SK-N-SH treated with all-trans-retinoic acid at 6 μM for 48 hours (cell line): Measurements from ENCODE around the gene GHSR.

Source experiments
- ATAC-seq: fragments of 200-7000 bp; cut with Tn5 transposase; 3 replicates; pipeline ENCODE4 v1.9.1; 2020; ENCODE audit warnings: mild to moderate bottlenecking, moderate library complexity
- ARNTL ChIP-seq: fragments of 450-650 bp; formaldehyde crosslinking; IDR thresholded peaks from 2 replicates; pipeline ENCODE4 v1.5.0; 2020; ENCODE audit warnings: low read depth, mild to moderate bottlenecking, moderate library complexity, borderline replicate concordance
- BACH2 ChIP-seq: fragments of 250-450 bp; sonication (Bioruptor Pico); IDR thresholded peaks from 2 replicates; pipeline ENCODE4 v1.9.0; 2021; ENCODE audit warnings: mild to moderate bottlenecking, borderline replicate concordance
- CREB5 ChIP-seq: fragments of 250-450 bp; sonication (Bioruptor Pico); IDR thresholded peaks from 2 replicates; pipeline ENCODE4 v1.5.1; 2020; ENCODE audit warnings: low read depth, mild to moderate bottlenecking, moderate library complexity
- CSDC2 ChIP-seq: fragments of 250-450 bp; sonication (Bioruptor Pico); IDR thresholded peaks from 2 replicates; pipeline ENCODE4 v1.5.0; 2020; ENCODE audit warnings: mild to moderate bottlenecking, moderate library complexity
- CSRNP3 ChIP-seq: fragments of 250-450 bp; sonication (Bioruptor Pico); IDR thresholded peaks from 2 replicates; pipeline ENCODE4 v1.5.1; 2021; ENCODE audit warnings: mild to moderate bottlenecking, moderate library complexity
- ESRRG ChIP-seq: fragments of 250-450 bp; sonication (Bioruptor Pico); IDR thresholded peaks from 2 replicates; pipeline ENCODE4 v1.6.1; 2021; ENCODE audit warnings: mild to moderate bottlenecking
- GLIS3 ChIP-seq: fragments of 250-450 bp; sonication (Bioruptor Pico); IDR thresholded peaks from 2 replicates; pipeline ENCODE4 v1.5.0; 2020; ENCODE audit warnings: mild to moderate bottlenecking, moderate library complexity
- OSR1 ChIP-seq: fragments of 250-450 bp; sonication (Bioruptor Pico); IDR thresholded peaks from 2 replicates; pipeline ENCODE4 v1.8.0; 2022; ENCODE audit warnings: moderate library complexity, mild to moderate bottlenecking, inconsistent platforms
- PATZ1 ChIP-seq: fragments of 250-450 bp; sonication (Bioruptor Pico); IDR thresholded peaks from 2 replicates; pipeline ENCODE4 v1.8.0; 2020; ENCODE audit warnings: mild to moderate bottlenecking, moderate library complexity, borderline replicate concordance
- POU6F1 ChIP-seq: fragments of 250-450 bp; sonication (Bioruptor Pico); IDR thresholded peaks from 2 replicates; pipeline ENCODE4 v1.8.0; 2021; ENCODE audit warnings: low read depth, mild to moderate bottlenecking, moderate library complexity, borderline replicate concordance
- RARB ChIP-seq: fragments of 250-450 bp; sonication (Bioruptor Pico); IDR thresholded peaks from 2 replicates; pipeline ENCODE4 v1.8.0; 2021; ENCODE audit warnings: mild to moderate bottlenecking, moderate library complexity
- SNAI2 ChIP-seq: fragments of 250-450 bp; sonication (Bioruptor Pico); IDR thresholded peaks from 2 replicates; pipeline ENCODE4 v1.5.0; 2020; ENCODE audit warnings: mild to moderate bottlenecking, moderate library complexity
- TCF4 ChIP-seq: fragments of 250-450 bp; sonication (Bioruptor Pico); IDR thresholded peaks from 2 replicates; pipeline ENCODE4 v1.8.0; 2021; ENCODE audit warnings: mild to moderate bottlenecking, moderate library complexity, borderline replicate concordance
- TOX ChIP-seq: fragments of 250-450 bp; sonication (Bioruptor Pico); IDR thresholded peaks from 2 replicates; pipeline ENCODE4 v1.8.0; 2021; ENCODE audit warnings: mild to moderate bottlenecking, moderate library complexity, borderline replicate concordance
- TSHZ2 ChIP-seq: fragments of 250-450 bp; sonication (Bioruptor Pico); IDR thresholded peaks from 2 replicates; pipeline ENCODE4 v1.5.0; 2020; ENCODE audit warnings: mild to moderate bottlenecking, moderate library complexity
- ZC3H10 ChIP-seq: fragments of 250-450 bp; sonication (Bioruptor Pico); IDR thresholded peaks from 2 replicates; pipeline ENCODE4 v1.5.1; 2021; ENCODE audit warnings: mild to moderate bottlenecking, moderate library complexity
- ZFP3 ChIP-seq: fragments of 250-450 bp; sonication (Bioruptor Pico); IDR thresholded peaks from 2 replicates; pipeline ENCODE4 v1.5.0; 2020; ENCODE audit warnings: mild to moderate bottlenecking, moderate library complexity
- ZNF565 ChIP-seq: fragments of 450-650 bp; formaldehyde crosslinking; conservative IDR thresholded peaks from 2 replicates; pipeline ENCODE4 v1.5.0; 2020; ENCODE audit warnings: low read depth, mild to moderate bottlenecking, moderate library complexity
- ZNF70 ChIP-seq: fragments of 450-650 bp; formaldehyde crosslinking; IDR thresholded peaks from 2 replicates; pipeline ENCODE4 v1.5.0; 2020; ENCODE audit warnings: mild to moderate bottlenecking, moderate library complexity
- ZNF8 ChIP-seq: fragments of 450-650 bp; formaldehyde crosslinking; IDR thresholded peaks from 2 replicates; pipeline ENCODE4 v1.5.0; 2020; ENCODE audit warnings: mild to moderate bottlenecking, moderate library complexity

The GHSR gene

GRCh38 chr3:172397716-172398405, 50.4 kb downstream of the GHSR start:
- TF ChIP-seq ZNF8 (no peak), CSRNP3 (CRISPR knock-in tag) (no peak), ESRRG (no peak), ZC3H10 (CRISPR knock-in tag) (no peak), OSR1 (CRISPR knock-in tag) (no peak), ARNTL (CRISPR knock-in tag) (no peak), SNAI2 (CRISPR knock-in tag) (no peak), GLIS3 (no peak), BACH2 (no peak), TOX (CRISPR knock-in tag) (no peak), ZNF70 (no peak), ZFP3 (no peak), TCF4 (no peak)
- no peak for ATAC-seq

GRCh38 chr3:172396400-172396799, 51.9 kb downstream of the GHSR start:
- ATAC-seq: no peak

GRCh38 chr3:172394692-172395091, 53.6 kb downstream of the GHSR start:
- TF ChIP-seq ZNF8 (no peak), ZC3H10 (CRISPR knock-in tag) (no peak), TOX (CRISPR knock-in tag) (no peak), SNAI2 (CRISPR knock-in tag) (no peak), POU6F1 (CRISPR knock-in tag) (no peak), GLIS3 (no peak), ARNTL (CRISPR knock-in tag) (no peak), CSRNP3 (CRISPR knock-in tag) (no peak), PATZ1 (CRISPR knock-in tag) (no peak), CSDC2 (no peak), TSHZ2 (CRISPR knock-in tag) (no peak), ZNF70 (no peak), CREB5 (CRISPR knock-in tag) (no peak), ZFP3 (no peak), OSR1 (CRISPR knock-in tag) (no peak), ZNF565 (no peak)
- ATAC-seq: no peak

More at GRCh38 chr3:172396400-172396799, 51.9 kb downstream of the GHSR start:
- no peak for TF ChIP-seq ZFP3
- TF ChIP-seq ZNF565: no peak
- no peak for TF ChIP-seq ARNTL (CRISPR knock-in tag)
- no peak for TF ChIP-seq CSRNP3 (CRISPR knock-in tag)
- TF ChIP-seq SNAI2 (CRISPR knock-in tag): no peak
- no peak for TF ChIP-seq RARB (CRISPR knock-in tag)
- TF ChIP-seq, all 23 proteins: peak for 0
